ENCODE results near the gene SLC43A1.

GRCh38 chr11:57458060-57458409, 57.5 kb downstream of the SLC43A1 start:
- TF ChIP-seq CTCF (conservative IDR thresholded peaks at IDR 0.05) (no peak), ZFX (IDR thresholded peaks at IDR 0.05) (no peak)

Data from C4-2B (cell line).